Loucy (cell line): ENCODE data around the gene SGF29.

Source experiments
- EZH2phosphoT487 ChIP-seq: fragments of 200-600 bp; IDR thresholded peaks from 2 replicates; pipeline ENCODE4 v1.6.1; 2018; ENCODE audit warnings: antibody characterized with exemption, mild to moderate bottlenecking, moderate library complexity, borderline replicate concordance
- TF ChIP-seq, protein P1 (sequence below): fragments of 200-600 bp; sonication (generic); conservative IDR thresholded peaks from 2 replicates; pipeline ENCODE4 v1.5.1; 2014; ENCODE audit warnings: mild to moderate bottlenecking, antibody characterized with exemption, low read length

DNA sequence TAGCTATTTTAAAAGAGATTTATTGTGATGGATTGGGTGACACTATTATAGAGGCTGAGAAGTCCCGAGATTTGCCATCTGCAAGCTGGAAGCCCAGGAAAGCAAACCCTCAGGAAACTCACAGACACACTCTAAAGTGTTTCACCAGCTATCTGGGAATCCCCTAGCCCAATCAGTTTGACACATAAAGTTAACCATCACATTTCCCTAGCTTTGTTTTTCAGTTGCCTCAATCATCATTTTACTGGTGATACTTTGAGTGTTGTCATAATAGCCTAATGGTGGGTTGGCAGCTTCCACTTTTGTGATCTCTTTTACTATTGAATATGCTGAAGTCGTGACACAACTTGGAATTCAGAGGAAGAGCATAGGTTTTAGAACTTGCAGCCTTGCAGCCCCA is 1.8 kb downstream of the SGF29 start:
- TF ChIP-seq, protein P1, sequence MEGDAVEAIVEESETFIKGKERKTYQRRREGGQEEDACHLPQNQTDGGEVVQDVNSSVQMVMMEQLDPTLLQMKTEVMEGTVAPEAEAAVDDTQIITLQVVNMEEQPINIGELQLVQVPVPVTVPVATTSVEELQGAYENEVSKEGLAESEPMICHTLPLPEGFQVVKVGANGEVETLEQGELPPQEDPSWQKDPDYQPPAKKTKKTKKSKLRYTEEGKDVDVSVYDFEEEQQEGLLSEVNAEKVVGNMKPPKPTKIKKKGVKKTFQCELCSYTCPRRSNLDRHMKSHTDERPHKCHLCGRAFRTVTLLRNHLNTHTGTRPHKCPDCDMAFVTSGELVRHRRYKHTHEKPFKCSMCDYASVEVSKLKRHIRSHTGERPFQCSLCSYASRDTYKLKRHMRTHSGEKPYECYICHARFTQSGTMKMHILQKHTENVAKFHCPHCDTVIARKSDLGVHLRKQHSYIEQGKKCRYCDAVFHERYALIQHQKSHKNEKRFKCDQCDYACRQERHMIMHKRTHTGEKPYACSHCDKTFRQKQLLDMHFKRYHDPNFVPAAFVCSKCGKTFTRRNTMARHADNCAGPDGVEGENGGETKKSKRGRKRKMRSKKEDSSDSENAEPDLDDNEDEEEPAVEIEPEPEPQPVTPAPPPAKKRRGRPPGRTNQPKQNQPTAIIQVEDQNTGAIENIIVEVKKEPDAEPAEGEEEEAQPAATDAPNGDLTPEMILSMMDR, result no peak
- TF ChIP-seq EZH2phosphoT487, result no peak
